ENCODE results near the gene MYO3B.

DNA sequence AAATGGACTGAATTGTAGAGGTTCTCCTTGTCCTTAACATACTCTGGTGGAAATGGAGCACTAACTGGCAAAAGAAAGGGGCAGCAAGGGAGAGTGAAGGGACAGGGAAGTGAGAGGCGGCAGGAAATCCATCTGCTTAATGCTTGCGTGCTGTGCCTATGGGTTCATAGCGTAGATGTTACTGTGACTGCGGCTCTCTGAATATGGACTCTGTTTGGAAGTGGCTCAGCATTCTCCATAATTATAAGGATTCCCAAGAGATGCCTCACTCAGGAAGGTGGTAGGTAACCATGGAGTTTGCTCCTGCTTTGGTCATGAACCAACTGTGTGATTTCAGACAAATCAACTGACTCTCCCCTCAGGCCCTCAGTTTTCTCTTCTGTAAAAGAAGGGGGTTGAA, 50.0 kb downstream of the MYO3B start:
- TF ChIP-seq ESRRA (IDR thresholded peaks at IDR 0.05; ENCODE audit: borderline replicate concordance, low read length) (no peak), RAD21 (conservative IDR thresholded peaks at IDR 0.05 in 1 of 2, IDR thresholded peaks at IDR 0.05 in 1 of 2) (no peak), NR3C1 (IDR thresholded peaks at IDR 0.05) (no peak)
- TF ChIP-seq, protein P1, sequence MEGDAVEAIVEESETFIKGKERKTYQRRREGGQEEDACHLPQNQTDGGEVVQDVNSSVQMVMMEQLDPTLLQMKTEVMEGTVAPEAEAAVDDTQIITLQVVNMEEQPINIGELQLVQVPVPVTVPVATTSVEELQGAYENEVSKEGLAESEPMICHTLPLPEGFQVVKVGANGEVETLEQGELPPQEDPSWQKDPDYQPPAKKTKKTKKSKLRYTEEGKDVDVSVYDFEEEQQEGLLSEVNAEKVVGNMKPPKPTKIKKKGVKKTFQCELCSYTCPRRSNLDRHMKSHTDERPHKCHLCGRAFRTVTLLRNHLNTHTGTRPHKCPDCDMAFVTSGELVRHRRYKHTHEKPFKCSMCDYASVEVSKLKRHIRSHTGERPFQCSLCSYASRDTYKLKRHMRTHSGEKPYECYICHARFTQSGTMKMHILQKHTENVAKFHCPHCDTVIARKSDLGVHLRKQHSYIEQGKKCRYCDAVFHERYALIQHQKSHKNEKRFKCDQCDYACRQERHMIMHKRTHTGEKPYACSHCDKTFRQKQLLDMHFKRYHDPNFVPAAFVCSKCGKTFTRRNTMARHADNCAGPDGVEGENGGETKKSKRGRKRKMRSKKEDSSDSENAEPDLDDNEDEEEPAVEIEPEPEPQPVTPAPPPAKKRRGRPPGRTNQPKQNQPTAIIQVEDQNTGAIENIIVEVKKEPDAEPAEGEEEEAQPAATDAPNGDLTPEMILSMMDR (IDR thresholded peaks at IDR 0.05) = no peak
